Measurements from ENCODE around the gene PECR. TPM values are rescaled to one million over a fixed set of nuclear protein-coding genes. Genes with fewer than 3 reads are reported as not detected.

Gene PECR
- total and polyA plus RNA-seq, 2 of the 13 experiments (the other 11 are each of a cell fraction or from before 2014, with no cell fraction given) = 151 to 153 TPM

DNA sequence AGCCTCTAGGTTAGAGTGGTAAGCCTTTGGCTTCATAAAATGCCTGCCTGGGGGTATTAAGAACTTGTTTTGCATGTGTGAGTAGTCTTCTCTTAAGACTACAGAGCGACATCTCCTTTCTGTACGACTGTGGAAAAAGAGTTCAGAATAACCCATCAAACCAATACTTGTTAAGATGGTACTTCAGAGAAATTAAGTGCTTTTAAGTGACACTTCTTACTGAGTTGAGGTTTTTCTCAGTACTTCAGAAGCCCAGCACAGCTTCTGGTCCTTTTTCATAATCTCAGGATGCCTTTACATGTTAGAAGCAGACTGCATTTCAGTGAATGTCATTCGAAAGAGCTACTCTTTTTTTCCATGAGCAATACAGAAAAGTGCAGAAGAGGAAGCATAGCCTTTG, 38.4 kb upstream of the PECR start (continued):
- no peak for TF ChIP-seq NRL (CRISPR knock-in tag; IDR thresholded peaks at IDR 0.05; ENCODE audit: borderline replicate concordance)

DNA sequence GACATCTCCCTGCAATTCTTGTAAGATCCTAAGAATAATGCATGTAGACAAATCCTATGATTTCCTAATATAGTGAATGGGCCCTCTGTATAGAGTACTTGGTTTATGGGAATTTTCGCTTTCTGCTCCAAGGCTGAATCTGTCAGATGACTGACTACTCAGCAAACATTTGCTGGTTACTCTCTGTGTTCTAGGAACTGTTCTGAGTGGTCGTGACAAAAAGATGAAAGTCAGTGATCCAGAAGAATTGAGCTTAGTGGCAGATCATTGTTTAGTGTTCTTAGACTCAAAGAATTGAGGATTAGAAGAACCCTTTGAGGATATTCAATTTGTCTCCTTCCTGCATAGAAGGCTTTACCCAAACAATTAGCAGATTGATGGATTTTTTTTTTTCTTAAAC, 37.5 kb upstream of the PECR start:
- H3K4me1 ChIP-seq (ENCODE audit: insufficient read depth, low read length) = peaks cover 28% of the 10 kb centered on the region
- no peaks in the 10 kb centered on the region for H4K20me1 ChIP-seq (ENCODE audit: insufficient read depth, low read length)
- no peak overlapping the region for H3K4me2 ChIP-seq (ENCODE audit: low read depth, low read length)
- ATAC-seq = no peak
- no peaks in the 10 kb centered on the region for H3K9me3 ChIP-seq (ENCODE audit: low read length)
- H3K79me2 ChIP-seq (ENCODE audit: insufficient read depth, low read length) = peaks cover 41% of the 10 kb centered on the region
- in situ Hi-C loops (cut with HindIII; ENCODE audit: extremely low pct_ligation_motif_present, low pct_unique_long_range_greater_than_20kb) (no loop called here), intact Hi-C loops (cut with micrococcal nuclease; ENCODE audit: unreplicated experiment) (no loop called here)
- no peak overlapping the region for H3K27ac ChIP-seq (ENCODE audit: extremely low read length, insufficient read depth, low read length)
- no peak overlapping the region for H2AFZ ChIP-seq (ENCODE audit: low read length)
- DNase-seq (ENCODE audit: low spot score) = no peak
- no peak overlapping the region for H3K9ac ChIP-seq (ENCODE audit: insufficient read depth, low read depth, low read length)
- no peaks in the 10 kb centered on the region; a peak in 1 of 5 replicates for H3K27me3 ChIP-seq (ENCODE audit: control insufficient read depth in 1 of 2, insufficient read depth in 2 of 2, low read length in 2 of 2)
- BruUV-seq (replicated peaks) = no TSS peak
- TF ChIP-seq, protein P1, sequence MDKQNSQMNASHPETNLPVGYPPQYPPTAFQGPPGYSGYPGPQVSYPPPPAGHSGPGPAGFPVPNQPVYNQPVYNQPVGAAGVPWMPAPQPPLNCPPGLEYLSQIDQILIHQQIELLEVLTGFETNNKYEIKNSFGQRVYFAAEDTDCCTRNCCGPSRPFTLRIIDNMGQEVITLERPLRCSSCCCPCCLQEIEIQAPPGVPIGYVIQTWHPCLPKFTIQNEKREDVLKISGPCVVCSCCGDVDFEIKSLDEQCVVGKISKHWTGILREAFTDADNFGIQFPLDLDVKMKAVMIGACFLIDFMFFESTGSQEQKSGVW (CRISPR knock-in tag; IDR thresholded peaks at IDR 0.05; ENCODE audit: borderline replicate concordance) = no peak
- TF ChIP-seq, protein P2, sequence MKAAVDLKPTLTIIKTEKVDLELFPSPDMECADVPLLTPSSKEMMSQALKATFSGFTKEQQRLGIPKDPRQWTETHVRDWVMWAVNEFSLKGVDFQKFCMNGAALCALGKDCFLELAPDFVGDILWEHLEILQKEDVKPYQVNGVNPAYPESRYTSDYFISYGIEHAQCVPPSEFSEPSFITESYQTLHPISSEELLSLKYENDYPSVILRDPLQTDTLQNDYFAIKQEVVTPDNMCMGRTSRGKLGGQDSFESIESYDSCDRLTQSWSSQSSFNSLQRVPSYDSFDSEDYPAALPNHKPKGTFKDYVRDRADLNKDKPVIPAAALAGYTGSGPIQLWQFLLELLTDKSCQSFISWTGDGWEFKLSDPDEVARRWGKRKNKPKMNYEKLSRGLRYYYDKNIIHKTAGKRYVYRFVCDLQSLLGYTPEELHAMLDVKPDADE (CRISPR knock-in tag; IDR thresholded peaks at IDR 0.05) = no peak
- 96% methylated on average over 2 of the region's 2 CpGs for WGBS (ENCODE audit: low lambda C conversion rate)
- H3K4me3 ChIP-seq (replicated peaks in 1 of 3; ENCODE audit: insufficient read depth in 1 of 3, low read depth in 2 of 3, low read length in 3 of 3) = no peak overlapping the region
- H3K36me3 ChIP-seq (replicated peaks in 1 of 2; ENCODE audit: control insufficient read depth in 1 of 2, insufficient read depth in 2 of 2, low read length in 2 of 2) = peaks cover 17 to 86% of the 10 kb centered on the region in 2 experiments
- ChIA-PET CTCF (ENCODE audit: low intra/inter-chr PET ratio, low total read pairs) (no interaction called here), POLR2A (no interaction called here)
- FAIRE-seq = no peak

DNA sequence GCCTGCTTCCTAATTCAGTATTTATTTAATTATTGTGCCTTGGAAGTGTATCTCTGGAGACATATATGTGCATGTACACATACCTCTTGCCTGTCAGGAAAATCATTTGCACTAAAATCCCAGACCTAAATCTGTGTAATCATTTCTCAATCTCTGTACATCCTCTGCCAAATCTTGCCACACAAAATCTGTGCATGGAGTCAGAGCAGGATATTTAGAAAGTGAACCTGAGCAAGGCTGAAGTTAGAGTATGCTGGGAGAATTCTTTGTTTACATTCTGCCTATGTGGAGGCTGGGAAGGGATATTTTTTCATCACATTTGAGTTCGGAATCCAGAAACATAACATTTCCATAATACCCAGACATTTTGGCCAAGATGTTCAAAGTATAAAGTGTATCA, 36.9 kb upstream of the PECR start:
- H3K4me3 ChIP-seq (replicated peaks in 1 of 3; ENCODE audit: insufficient read depth in 1 of 3, low read depth in 2 of 3, low read length in 3 of 3) = no peak overlapping the region
- H3K4me1 ChIP-seq (ENCODE audit: insufficient read depth, low read length) = peaks cover 35% of the 10 kb centered on the region
- intact Hi-C loops (cut with micrococcal nuclease; ENCODE audit: unreplicated experiment) (no loop called here), in situ Hi-C loops (cut with HindIII; ENCODE audit: extremely low pct_ligation_motif_present, low pct_unique_long_range_greater_than_20kb) (no loop called here)
- no peak for DNase-seq (ENCODE audit: low spot score)
- H3K9ac ChIP-seq (ENCODE audit: insufficient read depth, low read depth, low read length) = no peak overlapping the region
- no peaks in the 10 kb centered on the region for H4K20me1 ChIP-seq (ENCODE audit: insufficient read depth, low read length)
- H3K4me2 ChIP-seq (ENCODE audit: low read depth, low read length) = no peak overlapping the region
- H3K36me3 ChIP-seq (replicated peaks in 1 of 2; ENCODE audit: control insufficient read depth in 1 of 2, insufficient read depth in 2 of 2, low read length in 2 of 2) = peaks cover 20 to 86% of the 10 kb centered on the region in 2 experiments
- no peaks in the 10 kb centered on the region for H3K9me3 ChIP-seq (ENCODE audit: low read length)
- no peak overlapping the region for H2AFZ ChIP-seq (ENCODE audit: low read length)
- ATAC-seq = no peak
- no peak overlapping the region for H3K27ac ChIP-seq (ENCODE audit: extremely low read length, insufficient read depth, low read length)
- BruUV-seq (replicated peaks) = no TSS peak
- no peaks in the 10 kb centered on the region; a peak in 1 of 5 replicates for H3K27me3 ChIP-seq (ENCODE audit: control insufficient read depth in 1 of 2, insufficient read depth in 2 of 2, low read length in 2 of 2)
- H3K79me2 ChIP-seq (ENCODE audit: insufficient read depth, low read length) = peaks cover 41% of the 10 kb centered on the region
- ChIA-PET CTCF (ENCODE audit: low intra/inter-chr PET ratio, low total read pairs) (no interaction called here), POLR2A (interaction anchor here (1.4 kb wide), 1 partner anchor 9 kb away, joined by 3 read pairs; the partner anchor contains the start of gene XRCC5)
- FAIRE-seq = no peak
- WGBS (ENCODE audit: low lambda C conversion rate) = 97% methylated on average over 1 of the region's 1 CpG
- TF ChIP-seq ASH2L (IDR thresholded peaks at IDR 0.05; ENCODE audit: insufficient read length, low read depth, low read length) = no peak
- TF ChIP-seq CBX2 (IDR thresholded peaks at IDR 0.05; ENCODE audit: low read depth, low read length) = no peak
- TF ChIP-seq CBX2 (CRISPR knock-in tag; IDR thresholded peaks at IDR 0.05; ENCODE audit: low read depth) = no peak
- TF ChIP-seq, protein P3, sequence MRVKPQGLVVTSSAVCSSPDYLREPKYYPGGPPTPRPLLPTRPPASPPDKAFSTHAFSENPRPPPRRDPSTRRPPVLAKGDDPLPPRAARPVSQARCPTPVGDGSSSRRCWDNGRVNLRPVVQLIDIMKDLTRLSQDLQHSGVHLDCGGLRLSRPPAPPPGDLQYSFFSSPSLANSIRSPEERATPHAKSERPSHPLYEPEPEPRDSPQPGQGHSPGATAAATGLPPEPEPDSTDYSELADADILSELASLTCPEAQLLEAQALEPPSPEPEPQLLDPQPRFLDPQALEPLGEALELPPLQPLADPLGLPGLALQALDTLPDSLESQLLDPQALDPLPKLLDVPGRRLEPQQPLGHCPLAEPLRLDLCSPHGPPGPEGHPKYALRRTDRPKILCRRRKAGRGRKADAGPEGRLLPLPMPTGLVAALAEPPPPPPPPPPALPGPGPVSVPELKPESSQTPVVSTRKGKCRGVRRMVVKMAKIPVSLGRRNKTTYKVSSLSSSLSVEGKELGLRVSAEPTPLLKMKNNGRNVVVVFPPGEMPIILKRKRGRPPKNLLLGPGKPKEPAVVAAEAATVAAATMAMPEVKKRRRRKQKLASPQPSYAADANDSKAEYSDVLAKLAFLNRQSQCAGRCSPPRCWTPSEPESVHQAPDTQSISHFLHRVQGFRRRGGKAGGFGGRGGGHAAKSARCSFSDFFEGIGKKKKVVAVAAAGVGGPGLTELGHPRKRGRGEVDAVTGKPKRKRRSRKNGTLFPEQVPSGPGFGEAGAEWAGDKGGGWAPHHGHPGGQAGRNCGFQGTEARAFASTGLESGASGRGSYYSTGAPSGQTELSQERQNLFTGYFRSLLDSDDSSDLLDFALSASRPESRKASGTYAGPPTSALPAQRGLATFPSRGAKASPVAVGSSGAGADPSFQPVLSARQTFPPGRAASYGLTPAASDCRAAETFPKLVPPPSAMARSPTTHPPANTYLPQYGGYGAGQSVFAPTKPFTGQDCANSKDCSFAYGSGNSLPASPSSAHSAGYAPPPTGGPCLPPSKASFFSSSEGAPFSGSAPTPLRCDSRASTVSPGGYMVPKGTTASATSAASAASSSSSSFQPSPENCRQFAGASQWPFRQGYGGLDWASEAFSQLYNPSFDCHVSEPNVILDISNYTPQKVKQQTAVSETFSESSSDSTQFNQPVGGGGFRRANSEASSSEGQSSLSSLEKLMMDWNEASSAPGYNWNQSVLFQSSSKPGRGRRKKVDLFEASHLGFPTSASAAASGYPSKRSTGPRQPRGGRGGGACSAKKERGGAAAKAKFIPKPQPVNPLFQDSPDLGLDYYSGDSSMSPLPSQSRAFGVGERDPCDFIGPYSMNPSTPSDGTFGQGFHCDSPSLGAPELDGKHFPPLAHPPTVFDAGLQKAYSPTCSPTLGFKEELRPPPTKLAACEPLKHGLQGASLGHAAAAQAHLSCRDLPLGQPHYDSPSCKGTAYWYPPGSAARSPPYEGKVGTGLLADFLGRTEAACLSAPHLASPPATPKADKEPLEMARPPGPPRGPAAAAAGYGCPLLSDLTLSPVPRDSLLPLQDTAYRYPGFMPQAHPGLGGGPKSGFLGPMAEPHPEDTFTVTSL (CRISPR knock-in tag; IDR thresholded peaks at IDR 0.05; ENCODE audit: borderline replicate concordance) = no peak
